ENCODE results near the gene NDEL1. TPM values are rescaled to one million over a fixed set of nuclear protein-coding genes. Genes with fewer than 3 reads are reported as not detected.

NDEL1 gene
- total and polyA plus RNA-seq, 9 of the 15 experiments (the other 6 are each of a cell fraction or from before 2014, with no cell fraction given) = 0.86 to 30.5 (median 22.7) TPM

- TF ChIP-seq NFRKB (IDR thresholded peaks at IDR 0.05; ENCODE audit: low read depth) (no peak), ZKSCAN3 (CRISPR knock-in tag; IDR thresholded peaks at IDR 0.05) (no peak), MCM7 (IDR thresholded peaks at IDR 0.05) (no peak), ZNF77 (CRISPR knock-in tag; IDR thresholded peaks at IDR 0.05) (no peak), HMBOX1 (IDR thresholded peaks at IDR 0.05) (no peak), CREM (IDR thresholded peaks at IDR 0.05; ENCODE audit: low read depth) (no peak), SMC3 (conservative IDR thresholded peaks at IDR 0.05; ENCODE audit: insufficient read depth, low read depth, low read length) (no peak), SMAD3 (CRISPR knock-in tag; conservative IDR thresholded peaks at IDR 0.05) (no peak), ATF1 (CRISPR knock-in tag; IDR thresholded peaks at IDR 0.05) (no peak), ATF1 (tag; IDR thresholded peaks at IDR 0.05) (no peak), TCF7L2 (IDR thresholded peaks at IDR 0.05; ENCODE audit: low read depth, low read length) (no peak)
- H3K4me3 ChIP-seq = no peak overlapping the region
- in situ Hi-C loops (cut with MboI) = no loop called here
- H3K9me3 ChIP-seq (replicated peaks; ENCODE audit: control insufficient read depth, insufficient read depth, low read depth, low read length) = no peaks in the 10 kb centered on the region
- H3K4me2 ChIP-seq (ENCODE audit: insufficient read depth, low read length) = no peak overlapping the region
- H4K20me1 ChIP-seq (replicated peaks; ENCODE audit: control insufficient read depth, insufficient read depth, low read length) = no peaks in the 10 kb centered on the region
- no peak overlapping the region for H3K9ac ChIP-seq (ENCODE audit: insufficient read depth in 1 of 2, low read depth in 2 of 2, low read length in 2 of 2)
- intact Hi-C loops (cut with micrococcal nuclease) = no loop called here
- no peak overlapping the region for H2AFZ ChIP-seq (ENCODE audit: low read depth, low read length)
- ATAC-seq (peak; percentile 40), DNase-seq (ENCODE audit: extremely low read depth in 1 of 4, low spot score in 3 of 4) (no peak), FAIRE-seq (no peak)
- BruUV-seq (replicated peaks) = no TSS peak
- ChIA-PET CTCF (ENCODE audit: low intra/inter-chr PET ratio) (no interaction called here), POLR2A (interaction anchor here (0.6 kb wide), 1 partner anchor 10 kb away, joined by 3 read pairs; no protein-coding TSS in a partner anchor)
- H3K4me1 ChIP-seq (replicated peaks in 1 of 2; ENCODE audit: control insufficient read depth in 2 of 2, insufficient read depth in 2 of 2, low read length in 2 of 2) = no peaks in the 10 kb centered on the region; a peak in 3 of 5 replicates
- no peaks in the 10 kb centered on the region for H3K27me3 ChIP-seq (ENCODE audit: control insufficient read depth in 2 of 2, insufficient read depth in 2 of 2, low read length in 2 of 2)
- H3K79me2 ChIP-seq (ENCODE audit: control insufficient read depth, insufficient read depth, low read length) = peaks cover 56% of the 10 kb centered on the region
- no peak overlapping the region; the same call in 2 of the 3 replicates for H3K27ac ChIP-seq (ENCODE audit: extremely low read depth, low read depth, low read length)
- WGBS (ENCODE audit: insufficient coverage, low coverage, missing lambda C conversion rate) = 73% methylated on average over 2 of the region's 2 CpGs
- H3K36me3 ChIP-seq (ENCODE audit: control insufficient read depth, insufficient read depth, low read length) = peaks cover 40% of the 10 kb centered on the region
- H3K9me1 ChIP-seq (ENCODE audit: control insufficient read depth, insufficient read depth, low read length) = no peaks in the 10 kb centered on the region
These were observed 6.0 kb downstream of the NDEL1 start for GRCh38 chr17:8441690-8442089.

All from K562 (cell line).